ENCODE results near the gene CDR2.

CDR2 gene

DNA sequence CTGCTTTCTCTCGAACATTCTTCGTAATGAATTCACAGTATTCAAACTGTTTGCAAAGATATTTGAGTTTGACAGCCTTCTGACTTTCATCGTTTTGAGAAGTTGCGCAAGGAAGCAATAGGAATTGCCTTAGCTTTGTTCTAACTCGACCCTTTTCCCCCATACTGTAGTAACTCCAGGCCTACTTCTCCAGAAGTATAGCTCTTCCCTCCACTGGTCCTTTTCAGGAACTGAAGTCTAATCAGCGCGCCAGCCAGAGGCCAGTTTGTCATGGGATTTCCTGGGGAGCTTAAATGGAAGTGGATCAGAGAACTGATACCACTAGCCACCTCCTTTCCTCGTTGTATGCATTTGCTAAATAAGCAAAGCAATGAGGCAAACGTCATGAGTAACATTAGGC, 27.9 kb downstream of the CDR2 start:
- TF ChIP-seq, protein P1, sequence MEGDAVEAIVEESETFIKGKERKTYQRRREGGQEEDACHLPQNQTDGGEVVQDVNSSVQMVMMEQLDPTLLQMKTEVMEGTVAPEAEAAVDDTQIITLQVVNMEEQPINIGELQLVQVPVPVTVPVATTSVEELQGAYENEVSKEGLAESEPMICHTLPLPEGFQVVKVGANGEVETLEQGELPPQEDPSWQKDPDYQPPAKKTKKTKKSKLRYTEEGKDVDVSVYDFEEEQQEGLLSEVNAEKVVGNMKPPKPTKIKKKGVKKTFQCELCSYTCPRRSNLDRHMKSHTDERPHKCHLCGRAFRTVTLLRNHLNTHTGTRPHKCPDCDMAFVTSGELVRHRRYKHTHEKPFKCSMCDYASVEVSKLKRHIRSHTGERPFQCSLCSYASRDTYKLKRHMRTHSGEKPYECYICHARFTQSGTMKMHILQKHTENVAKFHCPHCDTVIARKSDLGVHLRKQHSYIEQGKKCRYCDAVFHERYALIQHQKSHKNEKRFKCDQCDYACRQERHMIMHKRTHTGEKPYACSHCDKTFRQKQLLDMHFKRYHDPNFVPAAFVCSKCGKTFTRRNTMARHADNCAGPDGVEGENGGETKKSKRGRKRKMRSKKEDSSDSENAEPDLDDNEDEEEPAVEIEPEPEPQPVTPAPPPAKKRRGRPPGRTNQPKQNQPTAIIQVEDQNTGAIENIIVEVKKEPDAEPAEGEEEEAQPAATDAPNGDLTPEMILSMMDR (IDR thresholded peaks at IDR 0.05; ENCODE audit: borderline replicate concordance, control extremely low read depth, extremely low read depth, insufficient read depth, missing control alignments), result no peak
- in situ Hi-C loops (cut with MboI; ENCODE audit: low sequenced_read_pairs, unreplicated experiment), result loop anchor here (25.0 kb wide), 1 partner anchor 1159 kb away; no protein-coding TSS in a partner anchor

DNA sequence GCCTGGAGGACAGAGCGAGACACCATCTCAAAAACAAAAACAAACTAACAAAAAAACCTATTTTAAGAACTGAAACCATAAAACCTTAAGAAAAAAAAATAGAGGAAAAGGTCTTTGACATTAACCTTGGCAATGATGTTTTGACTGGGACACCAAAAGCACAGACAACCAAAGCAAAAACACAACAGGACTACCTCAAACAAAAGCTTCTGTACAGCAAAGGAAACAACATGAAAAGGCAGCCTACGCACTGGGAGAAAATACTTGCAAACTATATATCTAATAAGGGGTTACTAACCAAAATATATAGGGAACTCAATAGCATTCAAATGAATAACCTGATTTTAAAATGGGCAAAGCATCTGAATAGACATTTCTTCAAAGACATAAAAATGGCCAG, 32.3 kb downstream of the CDR2 start:
- in situ Hi-C loops (cut with MboI; ENCODE audit: low sequenced_read_pairs, unreplicated experiment), result loop anchor here (25.0 kb wide), 1 partner anchor 1155 kb away; no protein-coding TSS in a partner anchor
- TF ChIP-seq, protein P1 (IDR thresholded peaks at IDR 0.05; ENCODE audit: borderline replicate concordance, control extremely low read depth, extremely low read depth, insufficient read depth, missing control alignments), result no peak
- no peak for DNase-seq (ENCODE audit: low spot score)

More for the DNA sequence above, 27.9 kb downstream of the CDR2 start:
- no peak for DNase-seq (ENCODE audit: low spot score)

DNA sequence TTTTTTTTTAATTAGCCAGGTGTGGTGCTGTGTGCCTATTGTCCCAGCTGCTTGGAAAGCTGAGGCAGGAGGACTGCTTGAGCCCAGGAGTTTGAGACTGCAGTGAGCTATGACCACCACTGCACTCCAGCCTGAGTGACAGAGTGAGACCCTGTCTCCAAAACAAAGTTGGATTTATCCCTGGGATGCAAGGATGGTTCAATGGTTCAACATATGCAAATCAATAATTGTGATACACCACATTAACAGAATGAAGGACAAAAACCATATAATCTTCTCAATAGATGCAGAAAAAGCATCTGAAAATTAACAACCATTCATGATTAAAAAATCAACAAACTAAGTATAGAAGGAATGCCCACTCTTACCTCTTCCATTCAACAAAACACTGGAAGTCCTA, 33.5 kb downstream of the CDR2 start:
- in situ Hi-C loops (cut with MboI; ENCODE audit: low sequenced_read_pairs, unreplicated experiment), result loop anchor here (25.0 kb wide), 1 partner anchor 1154 kb away; no protein-coding TSS in a partner anchor
- no peak for DNase-seq (ENCODE audit: low spot score)

DNA sequence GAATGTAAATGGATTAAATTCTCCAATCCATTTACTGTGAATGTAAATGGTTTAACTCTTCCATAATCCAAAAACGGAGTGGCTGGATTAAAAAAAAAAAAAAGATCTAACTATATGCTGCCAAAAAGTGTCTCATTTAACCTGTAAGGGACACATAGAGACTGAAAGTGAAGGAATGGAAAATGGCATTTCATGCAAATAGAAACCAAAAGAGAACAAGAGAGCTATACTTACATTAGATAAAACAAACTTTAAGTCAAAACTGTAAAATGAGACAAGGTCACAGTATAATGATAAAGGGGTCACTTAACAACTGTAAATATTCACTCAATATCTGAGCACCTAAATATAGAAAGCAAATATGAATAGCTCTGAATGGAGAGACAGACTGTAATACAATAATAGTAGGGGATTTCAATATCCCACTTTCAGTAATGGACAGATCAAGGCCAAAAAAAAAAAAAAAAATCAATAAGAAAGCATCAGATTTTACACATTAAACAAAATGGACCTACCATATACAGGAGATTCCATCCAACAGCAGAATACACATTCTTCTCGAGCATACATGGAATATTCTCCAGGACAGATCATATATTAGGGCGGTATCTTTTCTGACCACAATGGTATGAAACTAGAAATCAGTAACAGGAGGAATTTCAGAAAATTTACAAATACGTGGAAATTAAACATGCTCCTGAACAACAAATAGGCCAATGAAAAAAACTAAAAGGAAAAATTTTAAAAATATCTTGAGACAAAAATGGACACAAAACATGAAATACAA, 36.4 kb downstream of the CDR2 start:
- no peak for DNase-seq (ENCODE audit: low spot score)

More for the DNA sequence above, 33.5 kb downstream of the CDR2 start:
- TF ChIP-seq, protein P1 (IDR thresholded peaks at IDR 0.05; ENCODE audit: borderline replicate concordance, control extremely low read depth, extremely low read depth, insufficient read depth, missing control alignments), result no peak

DNA sequence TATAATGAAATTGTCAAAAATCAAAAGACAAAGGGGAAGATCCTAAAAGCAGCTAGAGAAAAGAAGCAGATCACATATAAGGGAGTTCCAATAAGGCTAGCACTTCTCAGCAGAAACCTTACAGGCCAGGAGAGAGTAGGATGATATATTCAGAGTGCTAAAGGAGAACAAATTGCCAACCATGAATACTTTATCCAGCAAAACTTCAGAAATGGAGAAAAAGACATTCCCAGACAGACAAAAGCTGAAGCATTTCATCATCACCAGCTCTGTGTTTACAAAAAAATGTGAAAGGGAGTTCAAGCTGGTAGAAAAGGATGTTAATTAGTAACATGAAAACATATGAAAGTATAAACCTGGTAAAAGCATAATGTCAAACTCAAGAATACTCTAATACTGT, 37.4 kb downstream of the CDR2 start:
- TF ChIP-seq, protein P1 (IDR thresholded peaks at IDR 0.05; ENCODE audit: borderline replicate concordance, control extremely low read depth, extremely low read depth, insufficient read depth, missing control alignments), result no peak
- in situ Hi-C loops (cut with MboI; ENCODE audit: low sequenced_read_pairs, unreplicated experiment), result loop anchor here (10.0 to 25.0 kb wide), 2 partner anchors 88 to 1150 kb away; no protein-coding TSS in a partner anchor
- DNase-seq (ENCODE audit: low spot score), result no peak

More for the DNA sequence above, 36.4 kb downstream of the CDR2 start:
- in situ Hi-C loops (cut with MboI; ENCODE audit: low sequenced_read_pairs, unreplicated experiment), result loop anchor here (10.0 to 25.0 kb wide), 2 partner anchors 87 to 1151 kb away; no protein-coding TSS in a partner anchor
- TF ChIP-seq, protein P1 (IDR thresholded peaks at IDR 0.05; ENCODE audit: borderline replicate concordance, control extremely low read depth, extremely low read depth, insufficient read depth, missing control alignments), result no peak

DNA sequence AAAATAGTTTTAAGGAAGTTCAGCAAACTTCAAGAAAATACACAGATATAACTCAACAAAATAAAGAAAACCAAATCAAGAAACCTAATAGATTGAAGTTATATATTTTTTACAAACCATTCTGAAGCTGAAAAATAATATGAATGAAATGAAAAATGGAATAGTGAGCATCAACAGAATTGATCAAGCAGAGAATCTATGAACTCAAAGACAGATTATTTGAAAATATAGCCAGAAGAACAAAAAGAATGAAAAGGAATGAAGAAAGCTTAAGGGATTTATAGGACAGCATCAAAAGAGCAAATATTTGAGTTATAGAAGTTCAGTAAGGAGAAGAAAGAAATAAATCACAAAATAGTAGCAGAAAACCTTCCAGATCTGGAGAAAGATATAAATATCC, 37.8 kb downstream of the CDR2 start:
- TF ChIP-seq, protein P1 (IDR thresholded peaks at IDR 0.05; ENCODE audit: borderline replicate concordance, control extremely low read depth, extremely low read depth, insufficient read depth, missing control alignments), result no peak
- in situ Hi-C loops (cut with MboI; ENCODE audit: low sequenced_read_pairs, unreplicated experiment), result loop anchor here (10.0 to 25.0 kb wide), 2 partner anchors 88 to 1149 kb away; no protein-coding TSS in a partner anchor
- DNase-seq (ENCODE audit: low spot score), result no peak
